Posterior cingulate gyrus (tissue), 11 donors: Measurements from ENCODE around the gene PPP3CA.

Experiments used
- DNase-seq, 10 donors: peaks; one replicate each; pipeline versions ENCODE4 v3.0.0 to v3.0.0-alpha.2; 2020 to 2021; ENCODE audit warnings: mixed read lengths in 3 of 10
- intact Hi-C: fragments of 100-400 bp; cut with DNase I; formaldehyde crosslinking; loops from one replicate; pipeline ENCODE4 v1.15.1; 2023

The PPP3CA gene

DNA sequence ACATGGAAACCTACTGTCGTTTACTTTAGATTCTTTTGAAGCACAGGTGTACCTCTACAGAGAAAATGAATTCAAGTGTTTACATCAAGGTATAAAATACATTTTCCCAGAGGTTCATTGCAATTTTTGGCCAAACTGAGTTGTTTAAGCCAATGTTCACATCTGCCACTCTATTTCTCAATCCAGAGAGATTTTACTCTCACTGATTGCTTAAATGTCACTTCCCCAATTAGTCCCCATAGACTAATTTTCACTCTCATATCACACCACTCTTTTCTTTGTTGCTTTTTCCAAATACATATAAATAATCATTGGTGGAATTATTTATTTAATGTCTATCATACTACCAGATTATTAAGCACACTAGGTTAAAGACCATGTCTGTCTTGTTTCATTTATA lies 271.8 kb downstream of the PPP3CA start:
- intact Hi-C loops: no loop called here
- DNase-seq: no peak

GRCh38 chr4:101074326-101074725 lies 273.0 kb downstream of the PPP3CA start:
- intact Hi-C loops: no loop called here
- DNase-seq: no peak

GRCh38 chr4:101071241-101071640 lies 276.1 kb downstream of the PPP3CA start:
- no peak for DNase-seq
- intact Hi-C loops: no loop called here

DNA sequence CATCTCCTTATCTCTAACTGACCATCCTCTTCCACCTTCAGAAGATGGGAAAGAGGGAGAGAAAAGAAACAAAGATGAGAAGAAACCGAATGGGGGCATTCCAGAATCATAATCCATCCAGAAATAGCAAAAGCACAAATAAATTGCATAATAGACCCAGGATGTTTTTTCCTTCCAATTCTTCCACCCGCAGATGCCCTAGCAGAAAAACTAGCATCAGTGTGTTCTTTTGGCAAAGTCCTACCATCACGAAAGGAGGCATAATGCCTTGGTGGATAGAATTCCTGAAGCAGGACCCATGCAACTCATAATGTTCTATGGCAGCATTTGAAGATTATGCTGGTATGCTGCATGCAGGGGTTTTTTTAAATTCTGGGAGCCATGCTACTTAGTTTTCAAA lies 279.2 kb downstream of the PPP3CA start:
- intact Hi-C loops: no loop called here
- no peak for DNase-seq

GRCh38 chr4:101067383-101067782 lies 279.9 kb downstream of the PPP3CA start:
- DNase-seq: no peak
- intact Hi-C loops: no loop called here

DNA sequence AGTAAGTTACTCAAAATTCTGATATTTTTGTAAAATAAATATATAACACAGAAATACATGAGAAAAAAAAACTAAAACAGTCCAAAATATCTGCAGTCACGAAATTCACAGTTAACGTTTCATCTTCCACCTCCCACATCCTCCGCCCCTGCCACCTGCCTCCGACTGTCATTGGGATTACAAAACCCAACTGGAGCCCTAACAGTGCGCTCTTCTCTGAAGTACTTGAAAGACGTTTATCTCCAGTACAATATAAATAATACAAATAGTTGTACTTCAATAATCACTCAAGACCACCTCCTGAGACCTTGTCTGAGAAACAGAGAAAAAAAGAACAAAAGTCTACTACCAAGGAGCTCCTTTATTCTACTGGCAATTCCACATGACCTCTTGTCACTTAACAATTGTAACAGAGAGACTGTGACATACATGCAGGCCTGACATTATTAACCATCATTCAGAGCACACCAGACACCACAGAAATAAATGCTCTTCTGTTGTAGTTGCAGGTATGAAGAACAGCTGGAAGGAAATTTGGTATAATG lies 280.6 kb downstream of the PPP3CA start:
- DNase-seq: peak in 8 of 10 donors; percentile 14 to 86 (median 48)

DNA sequence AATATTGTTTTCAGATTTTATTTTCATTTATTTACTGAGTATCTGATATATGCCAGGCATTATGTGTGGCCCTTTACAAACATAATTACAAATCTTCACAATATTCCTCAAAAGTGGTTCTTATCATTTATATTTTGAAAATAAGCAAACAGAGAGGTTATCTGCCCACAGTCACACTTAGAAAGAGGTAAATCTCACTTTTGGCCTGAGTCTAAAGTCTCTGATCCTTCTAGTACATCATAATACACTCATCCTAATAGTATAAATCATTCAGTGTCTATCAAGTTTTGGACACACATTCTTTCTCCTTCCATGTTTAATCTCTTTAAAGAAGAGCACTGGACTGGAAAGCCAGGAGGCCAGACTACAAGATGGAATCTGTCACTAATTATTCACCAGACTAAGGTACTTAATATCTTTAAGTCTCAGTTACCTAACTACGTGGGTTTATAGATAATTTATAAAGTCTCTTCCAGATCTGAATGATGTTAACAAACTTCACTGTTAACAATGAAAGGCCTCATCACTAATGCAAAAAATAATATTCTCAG lies 281.3 kb downstream of the PPP3CA start:
- no peak for DNase-seq
- intact Hi-C loops: no loop called here

More for the DNA sequence above, 280.6 kb downstream of the PPP3CA start:
- intact Hi-C loops: no loop called here

DNA sequence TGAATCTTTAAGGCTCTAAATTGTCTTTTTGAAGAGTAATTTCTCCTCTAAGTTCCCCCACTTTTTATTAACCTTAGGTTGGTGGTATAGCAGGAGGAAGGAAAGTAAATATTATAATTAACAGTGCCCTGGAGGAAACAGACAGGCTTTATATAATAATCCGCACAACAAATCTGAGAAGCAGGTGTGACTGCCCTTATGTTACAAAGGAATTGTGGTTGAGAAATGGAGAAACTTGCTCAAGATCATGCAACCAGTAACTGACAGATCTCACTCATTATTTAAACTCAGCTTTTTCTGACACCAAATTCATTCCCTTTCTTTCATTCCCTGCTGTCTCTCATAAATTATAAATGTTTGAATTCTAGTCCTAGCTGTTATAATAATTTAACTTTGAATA lies 282.0 kb downstream of the PPP3CA start:
- no peak for DNase-seq
- intact Hi-C loops: no loop called here

GRCh38 chr4:101064541-101065180 lies 282.7 kb downstream of the PPP3CA start:
- intact Hi-C loops: no loop called here
- no peak for DNase-seq

DNA sequence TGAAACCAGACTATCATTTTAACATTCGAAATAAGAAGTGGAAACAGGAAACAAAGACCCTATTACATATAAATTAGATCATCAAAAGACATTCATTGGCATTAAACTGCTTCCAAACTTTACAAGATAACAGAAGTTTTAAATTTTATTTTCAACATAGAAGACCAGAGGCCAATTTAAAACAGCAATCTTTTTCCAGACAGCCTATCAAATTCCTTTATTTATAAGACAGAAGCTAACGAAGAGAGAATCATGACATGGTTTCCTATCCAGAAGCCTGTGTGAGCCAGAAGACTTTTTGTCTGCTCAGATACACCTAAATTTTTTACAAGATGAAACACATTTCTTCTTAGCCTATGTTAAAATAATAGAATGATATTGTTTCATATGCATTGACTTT lies 291.9 kb downstream of the PPP3CA start:
- no peak for DNase-seq
- intact Hi-C loops: no loop called here

- DNase-seq: no peak
Observed at GRCh38 chr4:101050837-101051205, 296.5 kb downstream of the PPP3CA start.

GRCh38 chr4:101050088-101050836 lies 297.1 kb downstream of the PPP3CA start:
- DNase-seq: no peak
- intact Hi-C loops: no loop called here

More at GRCh38 chr4:101050837-101051205, 296.5 kb downstream of the PPP3CA start:
- intact Hi-C loops: no loop called here

- DNase-seq: no peak
Observed at GRCh38 chr4:101049549-101050001, 297.8 kb downstream of the PPP3CA start.

DNA sequence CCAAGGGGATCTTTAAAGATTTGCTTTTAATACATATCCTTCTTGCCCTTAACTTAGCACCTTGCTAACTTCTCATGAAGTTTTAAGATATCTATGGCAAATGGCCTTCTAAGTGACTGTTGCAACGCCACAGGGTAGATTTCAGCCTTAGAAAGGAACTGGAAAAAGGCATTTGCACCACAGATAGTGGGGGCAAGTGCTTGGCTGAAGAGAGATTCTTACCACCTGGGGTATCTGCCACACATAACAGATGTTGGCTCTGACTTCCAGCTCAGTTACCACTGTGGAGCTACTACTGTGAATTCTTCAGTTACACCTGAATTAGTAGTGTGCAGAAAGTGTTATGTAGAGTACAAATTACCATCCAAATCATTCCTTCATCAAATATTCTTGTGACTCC lies 302.6 kb downstream of the PPP3CA start:
- intact Hi-C loops: no loop called here
- DNase-seq: no peak

More at GRCh38 chr4:101049549-101050001, 297.8 kb downstream of the PPP3CA start:
- intact Hi-C loops: no loop called here

DNA sequence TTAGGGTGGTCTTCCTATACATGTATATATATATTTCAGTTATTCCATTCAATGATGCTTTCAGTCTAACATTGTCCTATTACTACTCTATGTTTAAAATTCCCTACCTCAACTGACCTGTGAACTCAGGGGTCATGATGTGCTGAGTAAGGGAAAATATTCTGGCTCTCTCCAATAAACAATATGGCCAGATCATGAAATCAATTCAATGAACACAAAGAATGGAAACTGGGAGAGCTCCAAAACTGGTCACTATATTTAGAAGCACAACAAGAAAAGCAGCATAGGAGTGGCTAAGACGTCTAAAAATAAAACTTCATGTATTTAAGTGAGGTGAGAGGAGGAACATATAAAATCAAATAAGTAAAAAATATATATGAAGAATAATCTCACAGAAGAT lies 304.5 kb downstream of the PPP3CA start:
- intact Hi-C loops: no loop called here
- no peak for DNase-seq

DNA sequence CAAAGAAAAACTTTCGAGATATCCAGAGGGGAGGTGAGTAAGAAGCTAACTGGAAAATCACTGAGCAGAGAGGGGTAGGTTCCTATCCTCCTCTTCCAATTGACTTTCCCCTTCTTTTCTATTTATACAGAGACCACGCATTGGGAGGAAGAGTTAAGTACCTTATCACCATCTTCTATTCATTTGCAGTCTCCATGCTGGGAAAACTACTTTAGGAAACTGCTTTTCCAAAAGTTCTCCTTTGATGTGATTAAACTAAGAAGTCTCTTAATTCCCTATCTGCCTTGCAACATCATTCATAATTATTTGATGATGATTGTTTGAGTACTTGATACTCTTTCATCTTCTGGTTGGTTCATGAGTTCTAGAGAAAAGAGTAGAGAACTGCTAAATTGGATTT lies 306.6 kb downstream of the PPP3CA start:
- intact Hi-C loops: no loop called here

GRCh38 chr4:101039367-101039766 lies 308.0 kb downstream of the PPP3CA start:
- intact Hi-C loops: no loop called here
- no peak for DNase-seq

More for the DNA sequence above, 306.6 kb downstream of the PPP3CA start:
- DNase-seq: no peak

DNA sequence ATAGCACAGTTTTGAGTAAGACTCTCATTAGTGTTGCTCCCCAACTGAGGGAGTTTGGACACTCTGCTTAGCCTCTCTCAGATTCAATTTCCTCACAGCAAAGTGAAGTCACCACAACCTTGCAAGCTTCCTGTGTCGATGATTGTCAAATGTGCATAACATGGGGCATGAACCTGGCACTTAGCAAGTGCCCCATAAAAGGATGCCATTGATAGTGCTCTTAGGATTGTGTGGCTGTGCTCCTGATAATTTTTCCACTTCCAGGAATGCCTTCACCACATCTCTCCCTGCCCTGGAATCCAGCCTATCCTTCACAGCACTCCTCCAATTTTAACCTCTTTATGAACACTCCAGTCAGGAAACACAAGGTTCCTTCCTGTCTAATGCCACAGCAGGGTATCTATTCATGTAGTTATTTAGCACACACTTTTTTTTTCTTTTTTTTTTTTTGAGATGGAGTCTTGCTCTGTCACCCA lies 309.4 kb downstream of the PPP3CA start:
- no peak for DNase-seq
- intact Hi-C loops: no loop called here

DNA sequence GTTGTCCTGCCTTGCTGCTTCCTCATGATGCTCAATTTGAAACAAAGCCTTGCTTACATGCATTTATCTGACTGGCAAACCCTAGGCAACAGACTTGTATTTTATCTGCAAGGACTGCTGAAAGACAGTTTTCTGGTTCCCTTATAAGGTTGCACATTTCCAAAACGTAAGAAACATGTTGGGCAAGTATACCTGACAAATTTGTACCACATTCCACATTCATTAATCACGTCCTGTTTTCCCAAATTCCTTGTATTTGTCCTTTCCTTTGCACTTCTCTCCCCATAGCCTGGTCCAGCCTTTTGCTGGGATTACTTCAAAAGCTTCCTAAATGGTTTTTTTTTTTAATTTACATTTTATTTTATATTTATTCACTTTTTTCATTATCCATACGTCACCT lies 310.1 kb downstream of the PPP3CA start:
- DNase-seq: no peak
- intact Hi-C loops: no loop called here

GRCh38 chr4:101035487-101035886 lies 311.8 kb downstream of the PPP3CA start:
- intact Hi-C loops: no loop called here
- DNase-seq: no peak

DNA sequence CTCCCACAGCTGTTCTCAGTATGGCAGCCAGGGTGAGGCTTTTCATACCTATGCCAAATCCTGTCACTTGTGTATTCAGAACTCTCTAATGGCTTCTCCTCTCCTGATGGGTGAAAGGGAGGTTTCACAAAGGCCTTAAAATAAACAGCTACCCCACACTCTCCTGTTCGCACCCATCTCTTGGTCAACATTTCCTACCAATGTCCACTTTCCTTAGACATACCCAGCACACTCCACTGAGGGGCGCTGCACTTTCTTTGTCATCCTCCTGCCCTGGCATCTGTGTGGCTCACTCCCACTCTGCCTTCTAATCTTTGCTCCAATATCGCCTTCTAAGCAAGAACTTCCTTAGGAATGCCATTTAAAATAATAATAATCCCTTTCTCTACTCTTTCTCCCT lies 313.3 kb downstream of the PPP3CA start:
- no peak for DNase-seq
- intact Hi-C loops: no loop called here
